ENCODE measurements around the gene ZNF23.

DNA sequence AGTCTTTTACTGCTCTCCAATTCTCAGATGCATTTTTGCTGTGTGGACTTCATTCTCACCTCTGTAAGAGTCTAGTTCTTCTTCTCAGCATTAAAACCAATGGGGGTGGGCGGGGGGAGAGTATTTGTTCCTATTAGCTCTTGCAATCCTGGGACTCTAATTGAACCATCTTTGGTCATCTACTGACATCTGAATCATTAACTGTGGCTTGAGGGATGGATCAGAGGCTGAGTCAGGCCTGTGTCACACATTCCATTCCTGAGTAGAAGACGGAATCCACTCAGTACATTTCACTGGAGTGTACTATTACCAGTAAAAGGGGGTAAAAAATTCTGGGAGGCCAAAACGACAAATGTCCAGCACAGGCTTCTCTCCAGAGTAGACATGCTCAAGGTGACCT, 12.8 kb upstream of the ZNF23 start:
- TF ChIP-seq CTCF (IDR thresholded peaks at IDR 0.05): no peak
- no peak for TF ChIP-seq ZFX (IDR thresholded peaks at IDR 0.05; ENCODE audit: borderline replicate concordance)
